ENCODE results near the gene TGFBR3. TPM values are rescaled to one million over a fixed set of nuclear protein-coding genes. Genes with fewer than 3 reads are reported as not detected.

TGFBR3 gene
- total RNA-seq, 1 experiment from 2014 or later, result 14.5 TPM

DNA sequence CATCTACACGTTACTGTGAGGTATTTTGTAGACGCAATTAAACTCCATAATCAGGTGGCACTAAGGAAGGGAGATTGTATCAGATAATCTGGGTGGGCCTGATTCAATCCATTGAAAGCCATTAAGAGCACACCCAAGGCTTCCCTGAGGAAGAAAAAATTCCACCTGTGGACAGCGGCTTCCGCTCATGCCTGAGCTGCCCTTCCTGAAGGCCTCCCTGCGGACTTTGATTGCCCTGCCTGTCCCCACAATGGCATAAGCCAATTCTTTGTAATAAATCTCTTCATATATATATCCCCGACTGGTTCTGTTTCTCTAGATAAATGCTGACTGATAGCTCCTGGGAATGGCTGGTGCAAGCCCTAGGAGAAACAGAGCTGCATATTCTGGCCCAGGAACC is 138.3 kb downstream of the TGFBR3 start:
- no TSS peak for BruUV-seq (replicated peaks)
- Histone ChIP-seq H3K27me3 (ENCODE audit: control insufficient read depth, insufficient read depth, low read length) (no peaks in the 10 kb centered on the region), H3K27ac (ENCODE audit: low read length) (no peak overlapping the region), H3K36me3 (ENCODE audit: control insufficient read depth, insufficient read depth, low read length) (no peaks in the 10 kb centered on the region), H3K4me3 (ENCODE audit: low read depth in 2 of 2, low read length in 2 of 2) (no peak overlapping the region), H3K4me1 (ENCODE audit: control insufficient read depth, insufficient read depth, low read length) (peaks cover 26% of the 10 kb centered on the region), H3K9me3 (ENCODE audit: control insufficient read depth, insufficient read depth, low read depth, low read length) (peaks cover 11% of the 10 kb centered on the region; the same call in 1 of the 2 replicates)
- ATAC-seq (no peak), DNase-seq (ENCODE audit: low read depth, low spot score) (no peak)
- TF ChIP-seq TCF7L2 (IDR thresholded peaks at IDR 0.05; ENCODE audit: low read depth, low read length), result no peak
- no peak for TF ChIP-seq POLR2AphosphoS5 (IDR thresholded peaks at IDR 0.05; ENCODE audit: low read depth, low read length)
- TF ChIP-seq, protein P1, sequence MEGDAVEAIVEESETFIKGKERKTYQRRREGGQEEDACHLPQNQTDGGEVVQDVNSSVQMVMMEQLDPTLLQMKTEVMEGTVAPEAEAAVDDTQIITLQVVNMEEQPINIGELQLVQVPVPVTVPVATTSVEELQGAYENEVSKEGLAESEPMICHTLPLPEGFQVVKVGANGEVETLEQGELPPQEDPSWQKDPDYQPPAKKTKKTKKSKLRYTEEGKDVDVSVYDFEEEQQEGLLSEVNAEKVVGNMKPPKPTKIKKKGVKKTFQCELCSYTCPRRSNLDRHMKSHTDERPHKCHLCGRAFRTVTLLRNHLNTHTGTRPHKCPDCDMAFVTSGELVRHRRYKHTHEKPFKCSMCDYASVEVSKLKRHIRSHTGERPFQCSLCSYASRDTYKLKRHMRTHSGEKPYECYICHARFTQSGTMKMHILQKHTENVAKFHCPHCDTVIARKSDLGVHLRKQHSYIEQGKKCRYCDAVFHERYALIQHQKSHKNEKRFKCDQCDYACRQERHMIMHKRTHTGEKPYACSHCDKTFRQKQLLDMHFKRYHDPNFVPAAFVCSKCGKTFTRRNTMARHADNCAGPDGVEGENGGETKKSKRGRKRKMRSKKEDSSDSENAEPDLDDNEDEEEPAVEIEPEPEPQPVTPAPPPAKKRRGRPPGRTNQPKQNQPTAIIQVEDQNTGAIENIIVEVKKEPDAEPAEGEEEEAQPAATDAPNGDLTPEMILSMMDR (IDR thresholded peaks at IDR 0.05), result no peak
- TF ChIP-seq SIN3A (IDR thresholded peaks at IDR 0.05; ENCODE audit: borderline replicate concordance, insufficient read depth, low read depth, low read length), result no peak
- TF ChIP-seq, protein P2, sequence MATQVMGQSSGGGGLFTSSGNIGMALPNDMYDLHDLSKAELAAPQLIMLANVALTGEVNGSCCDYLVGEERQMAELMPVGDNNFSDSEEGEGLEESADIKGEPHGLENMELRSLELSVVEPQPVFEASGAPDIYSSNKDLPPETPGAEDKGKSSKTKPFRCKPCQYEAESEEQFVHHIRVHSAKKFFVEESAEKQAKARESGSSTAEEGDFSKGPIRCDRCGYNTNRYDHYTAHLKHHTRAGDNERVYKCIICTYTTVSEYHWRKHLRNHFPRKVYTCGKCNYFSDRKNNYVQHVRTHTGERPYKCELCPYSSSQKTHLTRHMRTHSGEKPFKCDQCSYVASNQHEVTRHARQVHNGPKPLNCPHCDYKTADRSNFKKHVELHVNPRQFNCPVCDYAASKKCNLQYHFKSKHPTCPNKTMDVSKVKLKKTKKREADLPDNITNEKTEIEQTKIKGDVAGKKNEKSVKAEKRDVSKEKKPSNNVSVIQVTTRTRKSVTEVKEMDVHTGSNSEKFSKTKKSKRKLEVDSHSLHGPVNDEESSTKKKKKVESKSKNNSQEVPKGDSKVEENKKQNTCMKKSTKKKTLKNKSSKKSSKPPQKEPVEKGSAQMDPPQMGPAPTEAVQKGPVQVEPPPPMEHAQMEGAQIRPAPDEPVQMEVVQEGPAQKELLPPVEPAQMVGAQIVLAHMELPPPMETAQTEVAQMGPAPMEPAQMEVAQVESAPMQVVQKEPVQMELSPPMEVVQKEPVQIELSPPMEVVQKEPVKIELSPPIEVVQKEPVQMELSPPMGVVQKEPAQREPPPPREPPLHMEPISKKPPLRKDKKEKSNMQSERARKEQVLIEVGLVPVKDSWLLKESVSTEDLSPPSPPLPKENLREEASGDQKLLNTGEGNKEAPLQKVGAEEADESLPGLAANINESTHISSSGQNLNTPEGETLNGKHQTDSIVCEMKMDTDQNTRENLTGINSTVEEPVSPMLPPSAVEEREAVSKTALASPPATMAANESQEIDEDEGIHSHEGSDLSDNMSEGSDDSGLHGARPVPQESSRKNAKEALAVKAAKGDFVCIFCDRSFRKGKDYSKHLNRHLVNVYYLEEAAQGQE (IDR thresholded peaks at IDR 0.05; ENCODE audit: insufficient read depth in 1 of 2, low read depth in 2 of 2, low read length in 1 of 2), result no peak
- in situ Hi-C loops (cut with HindIII; ENCODE audit: low pct_unique_long_range_greater_than_20kb, low sequenced_read_pairs) (no loop called here), intact Hi-C loops (cut with micrococcal nuclease; ENCODE audit: unreplicated experiment) (no loop called here)
- POLR2A ChIA-PET, result no interaction called here
- CTCF ChIA-PET, result no interaction called here

DNA sequence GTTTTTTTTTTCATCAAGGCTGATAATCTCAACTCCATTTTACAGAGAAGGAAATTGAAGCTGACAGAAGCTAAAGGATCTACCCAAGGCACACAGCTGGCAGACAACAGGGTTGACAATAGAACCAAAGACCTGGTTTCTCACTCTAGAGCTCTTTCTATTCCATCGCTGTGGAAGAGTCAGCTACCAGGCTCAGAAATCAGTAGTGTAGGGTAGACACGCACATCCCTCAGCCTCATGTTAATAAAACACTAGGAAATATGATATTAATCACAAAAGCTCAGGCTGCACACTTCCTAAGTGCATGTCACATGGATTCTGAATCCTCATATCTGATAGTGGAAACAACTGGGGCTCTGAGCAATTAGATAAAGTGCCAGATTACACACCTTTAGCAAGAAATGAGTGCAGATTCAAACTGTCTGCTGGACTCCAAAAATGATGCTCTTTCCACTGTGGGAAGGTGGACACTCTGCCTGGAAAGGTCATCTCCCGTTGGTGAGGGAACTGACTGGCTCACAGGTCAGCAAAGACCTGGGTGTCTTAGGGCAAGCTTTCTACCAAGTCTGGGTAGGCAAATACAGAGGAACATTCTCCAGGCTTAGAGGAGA is 139.1 kb downstream of the TGFBR3 start:
- TF ChIP-seq TCF7L2 (IDR thresholded peaks at IDR 0.05; ENCODE audit: low read depth, low read length), result no peak
- no peak for TF ChIP-seq POLR2AphosphoS5 (IDR thresholded peaks at IDR 0.05; ENCODE audit: low read depth, low read length)
- TF ChIP-seq, protein P1 (IDR thresholded peaks at IDR 0.05), result no peak
- TF ChIP-seq, protein P2 (IDR thresholded peaks at IDR 0.05; ENCODE audit: insufficient read depth in 1 of 2, low read depth in 2 of 2, low read length in 1 of 2), result no peak
- no peak for TF ChIP-seq SIN3A (IDR thresholded peaks at IDR 0.05; ENCODE audit: borderline replicate concordance, insufficient read depth, low read depth, low read length)
- CTCF ChIA-PET, result no interaction called here

More for the DNA sequence above, 139.1 kb downstream of the TGFBR3 start:
- peaks cover 29% of the 10 kb centered on the region for H3K4me1 ChIP-seq (ENCODE audit: control insufficient read depth, insufficient read depth, low read length)
- POLR2A ChIA-PET, result no interaction called here
- intact Hi-C loops (cut with micrococcal nuclease; ENCODE audit: unreplicated experiment) (no loop called here), in situ Hi-C loops (cut with HindIII; ENCODE audit: low pct_unique_long_range_greater_than_20kb, low sequenced_read_pairs) (no loop called here)
- peak overlapping the region; percentile 26; the same call in 1 of the 2 replicates for H3K27ac ChIP-seq (ENCODE audit: low read length)
- H3K36me3 ChIP-seq (ENCODE audit: control insufficient read depth, insufficient read depth, low read length), result no peaks in the 10 kb centered on the region
- no peaks in the 10 kb centered on the region for H3K27me3 ChIP-seq (ENCODE audit: control insufficient read depth, insufficient read depth, low read length)
- ATAC-seq (no peak), DNase-seq (ENCODE audit: low read depth, low spot score) (no peak)
- no peak overlapping the region for H3K4me3 ChIP-seq (ENCODE audit: low read depth in 2 of 2, low read length in 2 of 2)
- H3K9me3 ChIP-seq (ENCODE audit: control insufficient read depth, insufficient read depth, low read depth, low read length), result peaks cover 11% of the 10 kb centered on the region; the same call in 1 of the 2 replicates
- BruUV-seq (replicated peaks), result no TSS peak

All from Panc1 (cell line).